22Rv1 (cell line): Measurements from ENCODE around the gene DSCAML1.

ENCODE experiments used
- CTCF ChIP-seq: fragments of 450-650 bp; IDR thresholded peaks from 2 replicates; pipeline ENCODE4 v1.5.1; 2017; ENCODE audit warnings: mild to moderate bottlenecking
- ZFX ChIP-seq: fragments of 450-650 bp; IDR thresholded peaks from 2 replicates; pipeline ENCODE4 v1.6.1; 2017; ENCODE audit warnings: antibody characterized with exemption, borderline replicate concordance

GRCh38 chr11:117794772-117795629, 2.0 kb downstream of the DSCAML1 start:
- TF ChIP-seq CTCF (no peak), ZFX (no peak)
